ENCODE measurements around the gene B3GALT4.
"Not testable (repeated sequence)": the region's sequence is repeated elsewhere in the genome, so short reads cannot be mapped to it uniquely, and the experiment has no call there.

Gene B3GALT4

DNA sequence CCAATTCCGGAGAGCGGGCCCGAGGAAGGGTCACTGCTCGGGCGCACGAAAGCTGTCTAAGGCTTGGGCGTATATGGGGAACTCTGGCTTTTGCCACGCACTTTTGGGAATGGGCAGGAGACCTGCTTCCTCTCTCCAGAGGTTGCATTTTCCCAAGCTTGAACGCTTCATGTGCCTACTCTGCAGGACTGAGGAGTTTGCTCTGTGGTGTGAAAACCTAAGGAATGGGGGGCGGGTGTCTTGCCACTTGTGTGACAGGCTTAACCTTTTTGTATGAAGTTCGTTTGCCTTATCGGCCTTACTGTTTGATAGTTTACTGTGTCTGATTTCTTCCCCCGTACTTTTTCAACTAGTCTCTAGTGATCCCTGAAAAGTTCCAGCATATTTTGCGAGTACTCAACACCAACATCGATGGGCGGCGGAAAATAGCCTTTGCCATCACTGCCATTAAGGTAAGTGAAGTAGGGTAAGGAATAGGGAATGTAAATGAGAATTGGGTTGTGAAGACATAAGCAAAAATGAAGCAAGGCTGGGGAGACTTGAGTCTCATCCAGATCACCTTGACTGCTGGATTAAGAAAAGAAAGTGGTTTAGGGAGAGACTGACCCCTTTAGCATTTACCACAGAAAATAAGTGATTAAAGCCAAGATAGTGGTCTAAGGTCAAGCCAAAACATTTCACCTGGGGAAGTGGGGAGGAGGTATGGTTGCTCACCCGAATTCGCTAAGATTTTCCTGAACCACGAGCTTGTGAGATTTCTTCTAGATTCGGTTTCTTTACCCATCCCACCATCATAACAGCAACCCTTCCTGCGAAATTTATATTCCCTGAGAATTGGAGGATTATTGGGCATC is 4.4 kb upstream of the B3GALT4 start:
- DNase-seq = no peak

GRCh38 chr6:33273129-33273923 is 3.6 kb upstream of the B3GALT4 start:
- DNase-seq = no peak

- no peak for DNase-seq
Observed at GRCh38 chr6:33273924-33274902, 2.7 kb upstream of the B3GALT4 start.

- not testable (repeated sequence) for DNase-seq
Observed at GRCh38 chr6:33275795-33276580, 935 bp upstream of the B3GALT4 start.

DNA sequence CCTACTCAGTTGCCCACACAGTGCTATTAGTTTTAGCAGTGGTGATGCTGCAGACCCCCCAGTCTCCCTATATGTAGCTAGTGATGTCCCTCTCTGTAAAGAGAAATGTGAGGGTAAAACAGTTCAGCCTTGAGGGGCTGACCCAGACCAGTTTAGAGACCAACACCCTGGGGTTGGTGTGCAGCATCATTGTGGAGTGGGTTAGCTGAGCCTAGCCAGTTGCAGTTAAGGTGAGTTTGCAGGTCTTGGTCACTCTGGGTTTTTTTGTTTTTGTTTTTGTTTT is 401 bp upstream of the B3GALT4 start:
- no peak for DNase-seq

- no peak for DNase-seq
Observed at GRCh38 chr6:33277663-33278391, 904 bp downstream of the B3GALT4 start.

DNA sequence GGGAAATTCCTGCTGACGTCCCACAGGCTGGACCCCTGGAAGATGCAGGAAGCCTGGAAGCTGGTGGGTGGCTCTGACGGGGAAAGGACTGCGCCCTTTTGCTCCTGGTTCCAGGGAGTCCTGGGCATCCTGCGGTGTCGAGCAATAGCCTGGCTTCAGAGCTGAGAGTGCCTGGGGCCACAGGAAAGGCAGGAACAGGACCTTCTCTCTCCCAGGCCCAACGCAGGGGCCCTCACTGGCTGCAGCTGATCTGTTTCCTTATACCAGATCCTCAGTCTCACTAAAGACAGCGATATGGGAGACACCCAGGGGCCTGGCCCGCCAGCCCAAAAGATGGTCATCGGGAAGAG is 1.4 kb downstream of the B3GALT4 start:
- no peak for DNase-seq

DNA sequence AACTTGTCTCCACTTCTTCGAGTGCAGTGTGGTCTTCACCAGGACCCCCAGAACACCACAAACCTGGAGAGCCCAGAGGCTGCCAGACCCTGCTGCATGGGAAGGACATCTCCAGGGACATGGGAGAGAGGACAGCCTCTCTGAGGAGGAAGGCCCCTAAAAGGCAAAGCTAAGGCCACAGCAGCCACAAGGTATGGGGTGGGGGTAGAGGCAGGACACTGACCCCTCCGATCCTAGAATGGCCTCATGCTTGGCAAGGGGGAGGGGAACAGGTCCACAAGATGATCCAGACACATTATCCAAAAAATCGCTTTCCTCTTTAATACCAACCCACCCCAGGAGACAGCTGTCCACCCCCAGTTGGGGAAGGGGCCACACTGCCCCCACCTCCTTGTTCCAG is 1.9 kb downstream of the B3GALT4 start:
- no peak for DNase-seq

GRCh38 chr6:33279257-33279695 is 2.4 kb downstream of the B3GALT4 start:
- no peak for DNase-seq

- no peak for DNase-seq
Observed at GRCh38 chr6:33279971-33280511, 3.1 kb downstream of the B3GALT4 start.

GRCh38 chr6:33280539-33280938 is 3.6 kb downstream of the B3GALT4 start:
- DNase-seq = no peak

DNA sequence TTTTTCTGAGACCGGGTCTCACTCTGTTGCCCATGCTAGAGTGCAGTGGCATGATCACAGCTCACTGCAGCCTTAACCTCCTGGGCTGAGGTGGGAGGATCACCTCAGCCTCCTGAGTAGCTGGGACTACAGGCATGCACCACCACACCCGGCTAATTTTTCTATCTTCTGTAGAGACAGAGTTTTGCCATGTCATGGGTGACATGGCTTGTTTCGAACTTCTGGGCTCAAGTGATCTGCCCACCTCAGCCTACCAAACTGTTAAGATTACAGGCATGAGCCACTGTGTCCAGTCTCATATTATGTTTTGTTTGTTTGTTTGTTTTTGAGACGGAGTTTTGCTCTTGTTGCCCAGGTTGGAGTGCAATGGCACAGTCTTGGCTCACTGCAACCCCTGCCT is 8.3 kb downstream of the B3GALT4 start:
- not testable (repeated sequence) for DNase-seq

DNA sequence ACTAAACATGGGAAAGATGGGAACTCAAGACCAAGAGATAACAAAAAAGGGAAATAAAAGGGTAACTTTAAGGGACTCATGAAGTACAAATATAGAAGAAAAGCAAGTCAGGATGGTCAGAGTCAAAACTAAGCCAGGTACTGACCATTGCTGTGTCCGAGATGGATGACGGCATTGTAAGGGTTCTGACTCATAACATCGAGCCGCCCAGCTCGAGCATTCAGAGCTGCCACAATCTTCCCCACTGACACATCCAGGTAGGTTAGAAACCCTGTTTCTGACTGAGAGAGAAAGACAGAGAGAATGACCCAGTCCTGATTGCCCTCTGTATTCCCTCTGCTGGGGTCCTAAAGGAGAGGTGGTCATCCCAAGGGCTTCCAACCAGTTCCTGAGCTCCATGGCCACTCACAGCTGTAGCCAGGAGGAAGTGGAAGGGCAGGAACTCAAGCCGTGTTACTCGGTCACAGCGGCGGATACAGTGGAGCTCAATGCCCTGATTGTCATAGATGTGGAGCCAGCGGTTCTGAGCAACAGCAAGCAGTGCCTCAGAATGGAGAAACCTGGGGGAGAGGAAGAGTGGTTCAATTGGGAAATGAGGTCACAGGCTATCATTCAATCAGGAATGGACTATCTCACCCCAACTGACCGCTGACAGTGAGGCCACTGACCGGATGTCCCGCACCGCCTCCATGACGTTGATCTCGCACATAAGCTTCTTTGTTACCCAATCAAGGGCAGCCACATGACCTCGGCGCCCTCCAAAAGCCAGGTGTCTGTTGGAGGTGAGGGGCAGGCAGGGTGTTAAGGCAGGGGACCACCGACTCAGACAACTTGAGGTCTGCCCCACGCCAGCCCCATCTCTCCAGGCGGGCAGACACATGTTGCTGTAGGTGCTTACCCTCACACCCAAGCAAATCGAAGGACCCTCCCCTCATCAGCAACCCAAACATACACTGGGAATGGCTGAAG is 10.3 kb downstream of the B3GALT4 start:
- DNase-seq = no peak

- DNase-seq = no peak
Observed at GRCh38 chr6:33288141-33288920, 11.4 kb downstream of the B3GALT4 start.

GRCh38 chr6:33288921-33289783 is 12.2 kb downstream of the B3GALT4 start, which contains the start of the genes PFDN6 and WDR46:
Gene PFDN6, plus strand, starts transcription at chr6:33289601. Its CDS starts 256 bp downstream, at chr6:33289857.
Gene WDR46, minus strand, starts transcription at chr6:33289239. Its CDS starts 69 bp downstream, at chr6:33289170.
- peak; percentile 65 for DNase-seq

- no peak for DNase-seq
Observed at GRCh38 chr6:33289784-33290315, 12.9 kb downstream of the B3GALT4 start.

DNA sequence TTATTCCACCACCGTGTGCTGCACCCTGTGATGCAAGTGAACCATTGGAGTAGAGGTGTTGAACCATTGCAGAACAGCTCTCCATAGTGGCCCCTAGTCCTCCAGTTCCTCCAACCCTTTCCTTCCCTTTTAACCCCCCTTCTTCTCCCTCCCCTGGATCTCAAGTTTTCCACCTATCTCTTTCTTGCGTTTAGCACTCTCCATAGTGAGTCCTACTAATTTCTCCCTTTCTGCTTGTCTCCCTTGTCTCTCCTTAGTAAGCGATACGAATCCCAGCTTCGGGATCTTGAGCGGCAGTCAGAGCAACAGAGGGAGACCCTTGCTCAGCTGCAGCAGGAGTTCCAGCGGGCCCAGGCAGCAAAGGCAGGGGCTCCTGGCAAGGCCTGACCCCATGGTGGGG is 13.5 kb downstream of the B3GALT4 start:
- no peak for DNase-seq
